GM13976 (cell line): Measurements from ENCODE around the gene RBP5.

Experiments used
- DNase-seq: peaks from one replicate; pipeline ENCODE4 v3.0.0; 2012; ENCODE audit warnings: low spot score
- CTCF ChIP-seq: IDR thresholded peaks from 2 replicates; pipeline ENCODE4 v1.5.1; 2012; ENCODE audit warnings: borderline replicate concordance, mild to moderate bottlenecking; ENCODE audit not compliant: insufficient read depth; ENCODE audit errors: extremely low read depth, missing control alignments, control extremely low read depth
- in situ Hi-C: fragments of 300-500 bp; cut with MboI; formaldehyde crosslinking; loops from one replicate; pipeline ENCODE4 v1.12.0; 2022; ENCODE audit warnings: low sequenced_read_pairs, mixed read lengths, inconsistent platforms; ENCODE audit not compliant: unreplicated experiment

RBP5 gene

GRCh38 chr12:7143564-7143963 is 14.9 kb upstream of the RBP5 start:
- TF ChIP-seq CTCF = no peak
- DNase-seq = no peak
- in situ Hi-C loops = no loop called here

GRCh38 chr12:7142809-7143465 is 14.2 kb upstream of the RBP5 start:
- DNase-seq = no peak
- in situ Hi-C loops = no loop called here
- no peak for TF ChIP-seq CTCF

- TF ChIP-seq CTCF = peak; percentile 36
- in situ Hi-C loops = no loop called here
- peak; percentile 62 for DNase-seq
These were observed 13.5 kb upstream of the RBP5 start for GRCh38 chr12:7142056-7142644.

GRCh38 chr12:7141351-7142005 is 12.8 kb upstream of the RBP5 start:
- in situ Hi-C loops = no loop called here
- no peak for TF ChIP-seq CTCF
- DNase-seq = no peak

- in situ Hi-C loops = no loop called here
- TF ChIP-seq CTCF = no peak
- DNase-seq = no peak
These were observed 10.5 kb upstream of the RBP5 start for GRCh38 chr12:7139200-7139599.

- no peak for DNase-seq
- no peak for TF ChIP-seq CTCF
- in situ Hi-C loops = no loop called here
These were observed 9.2 kb upstream of the RBP5 start for GRCh38 chr12:7137908-7138307.
